Forelimb muscle (tissue), 1 donor: ENCODE data around the gene ARHGAP6. TPM values are rescaled to one million over a fixed set of nuclear protein-coding genes. Genes with fewer than 3 reads are reported as not detected.
"Not testable (repeated sequence)": the region's sequence is repeated elsewhere in the genome, so short reads cannot be mapped to it uniquely, and the experiment has no call there.

Experiments used
- DNase-seq: peaks from one replicate; pipeline ENCODE4 v3.0.0-alpha.2; 2013; ENCODE audit warnings: low read depth
- polyA plus RNA-seq: library from polyadenylated mRNA; unstranded; fragments of 120-200 nt; gene quantifications from one replicate; pipeline ENCODE4 v1.2.1, GENCODE V29; 2013; ENCODE audit not compliant: insufficient read length

ARHGAP6 gene
- polyA plus RNA-seq, 1 donor = 9.3 TPM

DNA sequence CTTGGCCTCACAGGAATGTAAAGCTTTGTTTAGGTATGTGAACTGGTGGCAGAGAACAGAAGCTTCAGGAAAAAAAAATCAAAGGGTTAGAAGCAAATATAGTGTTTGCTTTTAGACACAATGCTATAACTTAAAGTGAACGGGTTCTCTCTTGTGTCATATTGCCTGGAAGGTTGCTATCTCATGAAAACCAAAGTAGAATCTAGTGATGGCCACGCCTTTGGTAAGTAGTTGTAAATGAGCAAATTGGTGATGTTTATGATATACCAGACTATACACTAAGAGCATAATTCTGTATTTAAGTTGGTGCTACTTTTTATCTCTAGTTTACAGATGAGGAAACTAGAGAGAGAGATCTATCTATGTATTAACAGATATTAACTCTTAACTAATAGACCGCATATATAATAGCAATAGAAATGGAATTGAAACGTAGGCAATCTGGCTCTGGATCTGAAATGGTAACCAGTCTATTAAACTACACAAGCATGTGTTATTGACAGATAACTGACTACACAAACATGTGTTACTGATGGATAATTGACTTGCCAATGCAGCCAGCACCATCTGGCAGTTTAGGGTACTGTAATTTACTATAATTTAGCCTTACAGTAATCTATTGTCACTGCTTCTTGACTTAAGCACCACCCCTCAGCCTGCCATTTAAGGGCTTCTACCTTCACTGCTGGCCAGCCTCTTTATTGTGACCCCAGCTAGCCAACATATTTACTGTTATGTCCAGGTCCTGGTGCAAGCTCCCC lies 513.7 kb downstream of the ARHGAP6 start:
- no peak for DNase-seq

DNA sequence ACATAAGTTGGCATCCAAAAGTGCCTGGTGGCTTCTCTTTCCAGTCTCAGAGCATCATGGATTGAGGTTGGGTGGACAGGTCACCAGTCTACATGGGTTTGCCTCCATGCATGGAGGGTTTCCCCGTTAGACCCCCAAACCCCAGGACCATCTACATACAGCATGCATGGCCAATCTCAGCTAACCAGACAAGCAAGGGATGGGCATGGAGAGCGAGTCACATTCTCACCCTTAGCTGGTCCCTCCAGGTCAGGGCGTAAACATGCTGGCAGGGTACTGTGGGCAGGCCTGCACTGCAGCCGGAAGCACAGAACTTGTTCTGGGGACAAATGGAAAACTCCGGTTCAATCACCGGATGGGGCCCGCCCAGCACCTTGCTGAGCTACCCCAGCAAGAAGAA lies 517.3 kb downstream of the ARHGAP6 start:
- DNase-seq = no peak

DNA sequence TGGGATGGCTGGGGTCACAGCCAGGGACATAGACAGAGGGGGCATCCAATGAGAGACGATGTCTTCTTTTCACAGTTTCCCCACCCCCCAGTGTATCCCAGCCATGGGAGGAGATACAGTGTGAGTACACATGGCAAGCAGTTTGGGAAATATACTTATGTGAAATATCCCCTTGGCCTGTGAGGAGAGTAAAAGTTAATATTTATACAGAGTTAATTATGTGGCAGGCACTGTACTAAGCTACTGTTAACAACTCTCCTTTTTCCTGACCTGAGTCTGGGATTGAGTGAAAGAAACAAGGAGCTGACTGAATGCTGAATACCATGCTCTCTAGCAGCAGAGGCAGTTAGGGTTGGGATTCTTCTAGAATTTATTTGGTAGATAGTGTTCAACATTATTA lies 519.3 kb downstream of the ARHGAP6 start:
- no peak for DNase-seq

DNA sequence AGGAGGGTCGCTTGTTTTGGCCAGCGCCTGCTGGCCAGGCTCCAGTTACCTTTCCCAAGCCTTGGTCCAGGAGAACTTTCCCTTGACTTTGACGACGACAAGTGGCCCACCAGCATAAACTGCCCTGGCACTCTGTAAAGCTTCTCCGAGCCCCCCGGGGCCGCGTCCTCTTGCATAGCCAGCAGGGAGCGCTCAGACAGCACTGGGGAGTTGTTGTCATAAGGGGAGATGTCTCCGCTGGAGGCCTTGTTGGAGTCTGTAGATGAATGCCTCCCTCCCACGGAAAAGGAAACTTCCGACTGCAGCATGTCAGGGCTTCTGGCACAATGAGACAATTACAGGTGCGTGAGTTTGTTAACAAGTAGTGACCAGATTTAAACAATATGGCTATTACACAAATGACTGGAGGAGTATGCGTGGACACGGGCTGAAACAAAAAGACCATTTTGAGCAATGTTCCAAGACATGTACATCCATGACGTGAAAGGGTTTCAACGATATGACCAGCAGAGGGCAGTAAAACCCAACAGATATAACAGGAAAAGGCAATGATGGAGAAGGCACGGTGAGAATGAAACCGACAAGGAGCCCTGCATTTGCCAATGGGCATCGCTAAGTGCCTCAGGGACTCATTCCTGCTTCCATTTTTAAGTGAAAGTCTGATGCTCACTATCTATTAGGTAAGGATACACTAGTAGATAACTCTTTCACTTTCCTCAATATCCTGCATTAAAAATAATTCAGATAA lies 521.6 kb downstream of the ARHGAP6 start:
- peak; percentile 67 for DNase-seq

DNA sequence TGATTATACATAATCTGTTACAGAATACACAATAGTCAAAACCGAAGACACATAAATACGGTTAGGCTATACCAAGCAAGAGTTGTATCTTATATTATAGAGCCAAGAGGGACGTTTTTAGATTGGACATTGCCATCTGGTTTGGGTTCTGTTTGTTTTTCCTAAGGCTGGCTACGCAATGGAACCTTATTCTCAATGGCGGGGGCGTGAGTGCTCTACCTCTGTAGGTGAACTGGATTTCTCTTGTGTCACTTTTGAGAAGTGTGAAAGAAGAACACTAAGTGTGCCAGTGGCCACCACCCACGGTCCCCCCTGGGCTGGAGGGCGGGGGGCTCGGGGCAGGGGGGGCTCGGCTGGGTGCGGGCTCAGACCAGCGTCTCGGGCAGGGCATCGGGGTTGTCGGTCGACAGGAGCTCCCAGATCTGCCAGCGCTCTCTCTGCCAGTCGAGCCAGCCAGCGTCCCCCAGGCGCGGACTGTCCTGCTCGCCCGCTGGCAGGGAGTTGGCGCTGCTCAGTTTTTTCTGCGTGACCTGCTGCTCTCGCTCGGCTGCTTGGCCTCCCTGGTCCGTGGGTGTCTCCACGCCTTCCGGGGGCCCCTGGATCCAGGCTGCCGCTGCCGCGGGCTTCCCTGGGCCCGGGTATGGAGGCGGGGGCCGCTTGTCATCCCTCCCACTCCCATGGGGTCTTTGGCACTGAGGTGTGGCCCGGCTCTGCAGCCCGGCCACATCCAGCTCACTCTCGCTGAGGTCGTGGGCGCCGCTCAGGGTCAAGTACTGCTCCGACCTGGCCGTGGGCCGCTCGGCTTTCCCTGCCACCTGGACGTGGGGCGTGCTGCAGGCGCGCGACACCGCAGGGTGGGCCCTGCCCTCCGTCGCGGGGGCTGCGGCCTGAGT lies 527.0 kb downstream of the ARHGAP6 start:
- DNase-seq = no peak

DNA sequence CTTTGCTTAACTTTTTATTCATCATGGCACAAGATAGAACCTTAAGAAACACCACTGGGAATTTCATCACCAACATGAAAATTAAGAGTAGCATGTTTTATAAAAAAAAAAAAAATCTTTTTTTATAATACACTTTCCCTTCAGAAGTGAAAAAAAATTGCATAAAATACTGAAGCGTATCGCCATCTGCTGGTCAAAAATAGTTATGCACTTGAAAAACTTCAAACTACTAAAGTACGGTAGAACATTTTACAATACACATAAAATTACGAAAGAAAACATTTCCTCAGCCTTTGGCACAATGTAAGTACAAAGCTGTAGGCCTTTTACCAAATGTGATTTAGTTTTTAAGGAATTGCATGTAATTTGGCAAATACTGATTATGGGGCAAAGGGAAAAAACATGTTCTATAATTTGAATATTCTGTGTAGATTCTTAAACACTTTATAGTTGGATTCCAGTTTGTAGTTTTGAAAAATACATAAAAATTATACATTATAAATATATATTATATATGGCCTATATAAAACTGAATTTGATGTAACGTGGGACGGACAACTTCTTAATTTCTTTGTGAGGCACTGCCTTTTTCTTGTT lies 528.1 kb downstream of the ARHGAP6 start:
- peak; percentile 34 for DNase-seq

DNA sequence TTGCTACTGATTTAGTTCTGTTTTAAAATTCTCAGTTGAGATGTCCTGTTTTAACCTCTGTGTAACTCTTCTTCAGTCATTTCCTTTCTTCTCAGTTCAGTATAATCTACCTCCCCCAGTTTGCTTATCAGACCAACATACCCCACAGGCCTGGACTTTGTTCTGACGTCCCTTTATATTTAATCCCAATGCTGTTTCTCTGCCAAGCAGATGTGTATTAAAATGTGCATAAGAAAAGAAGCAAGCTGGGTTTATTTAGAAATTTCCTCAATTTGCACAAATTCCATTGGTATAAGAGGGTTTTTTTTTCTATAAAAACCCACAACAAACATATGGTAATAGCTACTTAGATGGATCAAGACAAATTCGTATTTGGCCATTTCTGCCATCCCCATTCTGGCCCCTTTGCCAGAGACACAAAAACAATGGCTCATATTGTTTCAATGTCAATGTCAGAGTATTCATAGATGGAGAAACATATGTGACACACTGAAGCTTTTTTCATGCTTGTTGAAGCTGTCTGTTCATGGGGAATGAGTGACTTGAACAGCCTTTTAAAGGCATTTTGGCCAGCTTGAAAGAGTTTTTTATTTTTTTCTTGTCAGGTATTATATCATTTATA lies 530.0 kb downstream of the ARHGAP6 start:
- no peak for DNase-seq

DNA sequence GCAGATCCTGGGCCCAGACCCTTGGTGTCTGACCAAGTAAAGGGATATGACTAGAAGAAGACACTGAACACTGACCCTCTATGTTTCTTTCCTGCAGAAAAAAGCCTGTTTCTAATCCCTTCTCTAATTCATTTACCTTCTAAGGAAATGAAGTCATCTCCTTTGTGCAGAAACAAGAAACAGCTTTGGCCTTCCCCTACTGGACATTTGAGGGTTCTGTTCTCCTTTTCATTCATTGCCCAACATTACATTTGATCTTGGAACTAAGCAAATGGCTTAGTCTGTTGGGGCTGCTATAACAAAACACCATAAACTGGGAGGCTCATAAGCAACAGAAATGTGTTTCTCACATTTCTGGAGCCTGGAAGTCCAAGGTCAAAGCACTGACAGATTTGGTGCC lies 534.6 kb downstream of the ARHGAP6 start:
- no peak for DNase-seq

DNA sequence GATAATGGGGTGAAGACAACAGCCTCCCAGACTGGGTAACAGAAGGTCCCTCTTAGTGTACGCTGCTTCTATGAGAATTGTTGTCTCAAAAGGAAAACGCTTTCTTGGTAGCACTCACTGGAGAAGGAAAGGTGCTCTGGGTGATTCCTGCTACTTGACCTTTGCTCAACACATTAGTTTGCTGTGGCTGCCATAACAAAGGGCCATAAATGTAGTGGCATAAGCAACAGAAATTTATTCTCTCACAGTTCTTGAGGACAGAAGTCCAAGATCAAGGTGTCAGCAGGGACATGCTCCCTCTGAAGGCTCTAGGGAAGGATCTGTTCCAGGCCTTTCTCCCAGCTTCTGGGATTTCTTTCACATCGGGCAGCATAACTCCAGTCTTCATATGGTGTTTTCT lies 535.6 kb downstream of the ARHGAP6 start:
- DNase-seq = no peak

DNA sequence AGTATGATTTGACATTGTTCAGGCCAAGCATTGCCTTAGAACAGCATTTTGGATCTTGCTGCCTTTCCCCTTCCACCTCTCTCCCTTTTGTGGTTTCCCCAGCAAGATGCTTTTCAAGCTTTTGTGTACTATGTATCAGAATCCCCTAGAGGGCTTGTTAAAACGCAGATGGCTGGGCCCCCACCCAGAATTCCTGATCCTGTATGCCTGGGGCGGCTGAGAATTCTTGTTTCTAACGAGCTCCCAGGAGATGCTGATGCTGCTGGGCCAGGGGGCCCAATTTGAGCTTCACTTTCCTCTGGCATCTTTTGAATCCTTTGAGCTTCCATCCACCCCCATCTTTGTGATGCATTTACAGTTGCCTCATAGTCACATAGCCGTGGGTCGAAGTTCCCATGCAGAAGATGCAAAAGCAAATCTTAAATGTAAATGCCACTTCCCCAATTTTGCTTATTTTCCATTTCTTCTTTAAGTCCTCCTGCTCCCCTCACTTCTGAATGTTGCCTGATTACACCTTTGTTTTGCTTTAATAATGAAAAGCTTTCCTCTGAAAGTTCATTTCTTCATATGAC lies 536.1 kb downstream of the ARHGAP6 start:
- no peak for DNase-seq

DNA sequence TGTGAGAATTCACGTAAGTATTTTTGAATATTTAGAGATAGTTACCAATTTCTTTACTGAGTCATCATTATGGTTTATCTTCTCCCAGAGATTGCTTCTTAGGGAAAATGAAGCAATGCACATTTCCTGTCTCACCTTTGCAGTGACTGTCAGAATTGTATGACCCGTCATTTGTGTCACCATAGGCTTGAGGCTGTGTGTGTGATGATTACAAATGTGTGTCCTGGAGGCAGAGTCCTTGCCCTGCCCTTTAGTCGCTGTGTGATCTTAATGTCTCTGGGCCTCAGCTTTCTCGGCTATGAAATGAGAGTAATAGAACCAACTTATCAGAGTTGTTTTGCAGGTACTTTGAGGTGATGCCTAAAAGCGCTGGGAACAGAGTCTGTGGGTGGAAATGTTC lies 540.7 kb downstream of the ARHGAP6 start:
- DNase-seq = no peak

DNA sequence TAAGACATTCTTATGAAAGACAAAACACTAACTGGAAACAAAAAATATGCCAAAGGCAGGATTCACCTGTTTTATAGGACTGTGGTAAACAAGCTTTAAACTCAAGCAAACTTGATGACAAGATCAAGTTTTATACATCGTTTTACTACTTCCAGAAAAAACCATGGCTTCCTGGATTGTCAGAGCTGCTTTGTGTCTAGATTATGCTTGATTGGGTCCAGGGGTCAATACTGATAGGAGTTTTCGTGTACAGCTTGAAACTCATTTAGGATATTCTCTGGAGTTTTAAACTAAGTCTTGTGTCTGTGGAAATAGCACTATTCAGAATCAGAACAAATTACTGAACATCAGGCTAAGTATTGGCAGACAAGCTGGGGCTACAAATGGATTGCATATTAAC lies 541.6 kb downstream of the ARHGAP6 start:
- no peak for DNase-seq

DNA sequence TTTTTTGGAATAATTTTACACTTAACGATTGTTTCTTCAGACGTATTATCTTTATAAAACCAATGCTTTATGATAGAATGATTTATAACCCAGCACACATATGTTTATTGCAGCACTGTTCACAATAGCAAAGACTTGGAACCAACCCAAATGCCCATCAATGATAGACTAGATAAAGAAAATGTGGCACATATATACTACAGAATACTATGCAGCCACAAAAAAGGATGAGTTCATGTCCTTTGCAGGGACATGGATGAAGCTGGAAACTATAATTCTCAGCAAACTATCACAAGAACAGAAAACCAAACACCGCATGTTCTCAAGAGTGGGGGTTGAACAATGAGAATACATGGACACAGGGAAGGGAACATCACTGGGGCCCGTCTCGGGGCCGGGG lies 542.6 kb downstream of the ARHGAP6 start:
- DNase-seq = not testable (repeated sequence)

DNA sequence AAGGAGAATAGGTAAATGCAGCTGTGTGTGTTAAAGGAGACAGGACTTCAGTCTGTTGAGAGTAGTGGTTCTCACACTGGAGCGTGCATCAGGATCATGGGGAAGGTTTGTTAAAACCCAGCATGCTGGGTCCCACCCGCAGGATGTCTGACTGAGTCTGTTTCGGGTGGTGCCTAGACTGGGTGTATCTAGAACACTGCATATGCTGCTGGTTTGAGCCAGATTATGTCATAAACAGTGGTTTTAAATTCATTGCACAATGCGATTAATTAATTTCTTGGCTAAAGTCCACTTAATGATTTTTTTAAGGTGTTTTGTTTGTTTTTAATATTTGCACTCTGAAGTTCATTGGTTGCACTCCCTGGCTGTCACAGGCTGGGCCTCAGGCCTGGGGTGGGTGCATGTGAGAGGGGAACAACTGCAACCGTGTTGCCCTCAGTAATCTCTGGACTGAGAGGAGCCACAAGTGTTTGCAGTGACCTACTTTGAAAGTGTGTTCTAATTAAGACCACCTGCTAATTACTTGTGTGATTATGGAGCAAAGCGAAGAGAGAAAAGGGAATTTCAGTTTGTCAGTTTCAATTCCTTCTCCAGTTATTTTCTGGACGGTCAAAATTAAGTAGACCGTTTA lies 546.3 kb downstream of the ARHGAP6 start:
- no peak for DNase-seq

DNA sequence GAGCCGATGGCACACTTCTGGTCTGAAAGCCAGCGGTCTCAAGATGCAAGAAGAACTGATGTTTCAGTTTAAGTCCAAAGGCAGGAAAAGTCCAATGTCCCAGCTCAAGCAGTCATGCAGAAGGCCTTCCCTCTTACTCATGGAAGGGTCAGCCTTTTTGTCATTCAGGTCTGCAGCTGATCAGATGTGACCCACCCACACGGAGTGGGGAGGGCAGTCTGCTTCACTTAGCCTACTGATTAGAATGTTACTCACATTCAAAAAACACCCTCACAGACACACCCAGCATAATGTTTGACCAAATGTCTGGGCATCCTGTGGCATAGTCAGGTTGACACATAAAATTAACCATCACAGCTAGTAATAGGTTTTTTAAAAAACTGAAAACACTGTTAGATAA lies 548.0 kb downstream of the ARHGAP6 start:
- DNase-seq = no peak

DNA sequence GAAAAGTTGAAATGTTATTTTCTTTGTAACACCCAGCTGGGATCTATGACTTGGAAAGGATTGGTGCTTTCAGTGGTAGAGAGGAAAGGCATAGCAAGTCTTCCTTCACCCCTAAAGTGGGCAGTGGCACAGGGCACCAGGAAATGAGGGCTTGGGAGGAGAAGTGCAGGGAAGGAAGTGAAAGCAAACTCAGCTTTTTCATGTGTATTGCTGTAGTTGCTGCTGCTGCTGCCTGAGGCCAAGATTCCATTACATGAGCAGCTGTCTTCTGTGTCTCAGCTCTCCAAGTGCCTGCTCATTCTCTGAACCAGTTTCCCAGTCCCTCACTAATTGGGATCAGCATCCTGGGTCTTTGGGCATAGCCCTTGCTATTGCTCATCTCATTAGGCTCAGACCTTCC lies 552.0 kb downstream of the ARHGAP6 start:
- DNase-seq = no peak

DNA sequence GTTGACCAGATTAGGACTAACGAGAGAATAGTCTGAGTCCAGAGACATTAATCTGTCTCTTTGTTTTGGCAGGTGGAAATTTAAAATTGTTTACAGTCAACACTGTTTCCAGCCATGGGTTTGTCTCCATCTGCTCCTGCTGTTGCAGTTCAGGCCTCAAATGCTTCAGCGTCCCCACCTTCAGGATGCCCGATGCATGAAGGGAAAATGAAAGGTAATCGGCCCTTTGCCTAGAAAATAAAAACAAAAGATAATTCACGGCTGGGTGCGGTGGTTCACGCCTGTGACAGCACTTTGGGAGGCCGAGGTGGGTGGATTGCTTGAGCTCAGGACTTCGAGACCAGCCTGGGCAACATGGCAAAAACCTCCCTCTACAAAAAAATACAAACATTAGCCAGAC lies 553.8 kb downstream of the ARHGAP6 start:
- no peak for DNase-seq

DNA sequence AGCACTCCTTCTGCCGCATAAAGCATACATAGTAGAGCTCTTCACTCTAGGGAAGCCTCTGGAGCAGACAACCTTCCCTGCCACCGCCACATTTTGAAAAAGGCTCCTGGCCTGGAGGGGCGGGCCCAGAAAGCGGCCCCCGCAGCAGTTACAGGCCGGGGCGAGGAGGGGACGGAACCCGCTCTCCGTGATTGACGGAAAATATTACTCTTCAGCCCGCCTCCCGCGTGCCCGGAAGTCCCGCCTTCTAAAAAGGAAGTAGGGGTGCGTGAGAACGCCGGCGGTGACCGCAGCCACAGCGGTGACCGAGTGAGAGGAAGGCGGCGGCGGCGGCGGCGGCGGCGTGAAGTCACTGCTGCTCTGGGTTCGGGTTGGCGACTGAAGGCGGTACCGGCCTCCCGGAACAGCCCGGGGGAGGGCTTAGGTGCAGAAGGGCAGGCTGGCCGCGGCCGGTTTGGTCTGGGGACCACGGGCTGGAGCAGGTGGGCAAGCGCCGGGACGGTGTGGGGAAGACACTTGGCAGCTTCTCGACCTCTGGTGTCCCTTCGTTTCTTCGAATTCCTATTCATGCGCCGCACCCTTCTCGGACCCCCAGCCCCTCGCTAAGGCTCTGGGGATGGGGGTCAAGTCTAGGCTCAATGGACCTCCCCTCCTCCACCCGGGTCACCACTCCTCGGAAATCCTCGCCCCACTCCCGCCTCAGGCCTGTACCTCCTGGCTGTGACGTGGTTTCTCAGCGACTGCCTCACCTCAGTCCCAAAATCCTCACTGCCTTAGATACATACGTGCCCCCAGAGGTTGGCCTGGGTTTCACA lies 554.5 kb downstream of the ARHGAP6 start, which contains the start of gene HCCS:
HCCS (plus strand) TSS at position 296 of the 815 bp plus-strand sequence. CDS start 729 bp downstream, outside the sequence.
- peak; percentile 48 for DNase-seq

DNA sequence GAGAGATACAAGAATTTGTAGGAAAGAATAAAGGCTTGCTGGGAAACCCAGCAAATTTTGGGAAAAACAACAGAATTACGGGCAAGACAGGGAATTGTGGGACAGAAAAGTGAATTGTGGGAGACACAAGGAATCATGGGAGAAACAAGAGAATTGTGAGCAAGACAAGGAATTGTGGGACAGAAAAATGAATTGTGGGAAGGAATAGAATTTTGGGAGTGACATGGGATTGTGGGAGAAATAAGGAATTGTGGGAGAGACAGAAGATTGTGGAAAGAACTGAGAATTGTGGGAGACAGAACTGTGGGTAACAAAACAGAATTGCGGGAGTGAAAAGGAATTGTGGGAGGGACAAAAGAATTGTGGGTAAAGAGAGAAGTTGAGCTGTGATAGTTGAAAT lies 555.8 kb downstream of the ARHGAP6 start:
- no peak for DNase-seq
